CD4-positive, alpha-beta T cell treated with Interleukin-15 for 4 hours (primary cell): Measurements from ENCODE around the gene SETD2.
A peak's percentile ranks its signal among the peaks of the same experiment; 100 is the strongest.
"Not testable (repeated sequence)": the region's sequence is repeated elsewhere in the genome, so short reads cannot be mapped to it uniquely, and the experiment has no call there.

ENCODE experiments used
- DNase-seq: peaks from one replicate; pipeline ENCODE4 v3.0.0-alpha.2; 2020; ENCODE audit warnings: low spot score

Gene SETD2

DNA sequence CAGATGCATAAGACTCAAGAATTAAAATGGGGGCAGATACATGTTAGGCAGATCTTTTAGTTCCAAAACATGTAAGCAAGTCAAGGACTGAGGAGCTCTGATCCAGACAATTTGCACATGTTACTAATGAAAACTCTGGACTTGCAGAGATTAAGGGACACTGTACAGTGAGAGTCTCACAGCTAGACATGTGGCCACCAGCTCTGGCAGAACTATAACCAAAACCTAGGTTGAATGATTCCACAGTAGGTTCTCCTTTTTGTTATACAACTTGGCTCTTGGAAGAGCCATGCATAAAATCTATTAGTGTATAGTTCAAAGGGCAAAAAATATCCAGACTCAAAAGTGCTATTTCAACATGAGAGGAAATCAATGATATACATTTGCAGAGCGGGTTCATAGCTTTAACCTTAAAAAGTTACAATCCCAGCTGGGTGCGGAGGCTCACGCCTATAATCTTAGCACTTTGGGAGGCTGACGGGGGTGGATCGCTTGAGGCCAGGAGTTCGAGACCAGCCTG, 61.8 kb downstream of the SETD2 start:
- no peak for DNase-seq

DNA sequence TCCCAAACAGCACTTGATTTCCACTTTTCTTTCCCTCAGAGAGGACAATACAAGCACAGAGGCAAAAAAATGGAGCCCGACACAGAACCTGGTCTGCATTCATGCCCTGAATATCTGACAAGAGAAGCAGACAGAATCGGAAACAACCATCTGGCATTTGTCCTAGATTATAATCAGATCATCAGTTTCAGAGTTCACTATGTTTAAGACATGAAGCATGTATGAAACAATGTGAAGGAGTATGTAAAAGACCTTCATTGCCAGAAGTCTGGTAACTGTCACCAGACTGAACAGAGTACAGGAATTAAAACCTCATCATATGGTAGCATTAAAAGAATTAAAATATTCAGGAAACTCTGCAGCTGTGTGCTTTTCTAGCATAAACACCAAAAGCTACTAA, 65.0 kb downstream of the SETD2 start:
- no peak for DNase-seq

DNA sequence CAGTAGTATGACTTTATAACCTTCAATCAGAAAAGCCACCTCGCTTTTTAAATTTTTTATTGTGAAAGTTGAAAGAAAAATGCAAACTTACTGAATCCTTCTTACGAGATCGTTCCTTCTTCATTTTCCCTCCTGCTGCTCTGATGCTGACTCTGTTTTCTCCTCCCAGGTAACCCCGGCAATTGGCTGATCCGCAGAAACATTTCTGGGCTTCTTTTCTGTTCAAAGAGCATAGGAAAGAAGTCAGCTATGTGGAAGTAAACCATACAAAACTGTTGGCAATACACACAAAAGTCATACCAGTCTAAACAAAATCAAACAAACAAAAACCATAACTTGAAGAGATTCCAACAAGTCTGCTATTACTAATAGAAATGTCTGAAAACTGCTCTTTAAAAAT, 66.0 kb downstream of the SETD2 start:
- DNase-seq: no peak

DNA sequence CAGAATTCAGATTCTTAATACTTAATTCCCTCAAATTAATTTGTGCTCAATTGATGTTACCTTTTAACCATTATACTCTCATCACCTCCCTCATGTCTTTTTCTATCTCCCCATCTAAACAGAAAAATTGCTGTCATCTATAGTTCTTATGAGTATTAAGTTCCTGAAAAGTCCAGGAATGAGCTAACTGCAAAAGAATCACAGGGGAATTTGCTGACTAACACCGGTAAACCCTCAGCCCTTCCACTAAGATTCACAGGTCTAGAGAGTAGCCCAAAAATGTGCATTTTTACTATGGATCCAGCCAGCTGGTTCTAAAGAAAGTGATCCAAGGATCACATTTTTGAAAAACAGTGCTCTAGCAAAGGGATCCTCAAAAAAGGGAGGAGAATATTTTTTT, 67.0 kb downstream of the SETD2 start:
- DNase-seq: no peak

DNA sequence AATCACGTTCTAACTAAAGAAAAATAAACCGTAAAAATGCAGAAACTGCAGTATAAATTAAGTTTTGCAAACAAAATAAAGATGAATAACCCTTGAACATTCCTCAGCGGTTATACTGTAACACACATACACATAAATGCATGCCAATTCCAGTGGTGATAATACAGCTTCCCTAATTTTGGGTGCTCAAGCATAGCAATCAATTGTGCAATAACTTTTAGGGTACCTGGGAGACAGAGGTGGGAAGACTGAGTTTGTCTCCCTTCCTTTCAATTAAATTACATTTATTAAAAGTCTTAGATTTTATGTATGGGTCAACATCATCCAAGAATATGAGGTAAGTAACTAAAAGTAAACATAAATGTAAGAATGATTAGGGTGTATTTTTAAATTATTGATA, 71.8 kb downstream of the SETD2 start:
- DNase-seq: no peak

DNA sequence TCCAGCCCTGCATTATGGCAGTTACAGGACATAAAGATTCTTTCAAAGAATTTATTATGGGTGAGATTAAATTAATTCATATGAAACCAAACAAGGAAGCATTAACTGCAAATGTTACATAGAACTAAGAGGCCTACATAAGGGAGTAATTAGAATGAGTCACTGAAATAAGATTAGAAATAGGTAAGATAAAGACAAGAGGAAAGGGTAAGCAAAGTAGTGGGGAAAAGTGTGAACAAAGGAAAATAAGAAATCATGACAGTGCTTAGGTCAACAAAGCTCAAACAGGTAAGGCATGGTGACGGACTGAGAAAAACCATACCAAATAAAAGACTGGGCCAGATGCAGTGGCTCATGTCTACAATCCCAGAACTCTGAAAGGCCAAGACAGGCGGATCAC, 74.3 kb downstream of the SETD2 start:
- DNase-seq: no peak

DNA sequence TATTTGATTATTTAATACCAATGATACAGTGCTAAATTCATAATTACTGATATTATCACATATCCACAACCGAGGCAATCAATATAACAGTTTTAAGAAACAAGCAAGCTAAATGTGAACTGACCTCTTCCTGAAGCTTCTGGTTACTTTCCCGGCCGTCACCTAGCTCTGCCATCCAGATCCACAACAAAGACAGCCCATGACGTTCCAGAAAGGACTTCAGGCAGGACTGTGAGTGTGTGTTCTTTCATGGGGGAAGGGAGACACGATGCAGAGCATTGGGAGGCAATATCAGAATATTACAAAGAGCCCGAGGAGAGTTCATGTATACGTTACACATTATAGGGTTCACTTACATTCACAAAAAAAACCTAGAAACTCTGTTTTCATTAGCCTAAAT, 77.8 kb downstream of the SETD2 start:
- no peak for DNase-seq

DNA sequence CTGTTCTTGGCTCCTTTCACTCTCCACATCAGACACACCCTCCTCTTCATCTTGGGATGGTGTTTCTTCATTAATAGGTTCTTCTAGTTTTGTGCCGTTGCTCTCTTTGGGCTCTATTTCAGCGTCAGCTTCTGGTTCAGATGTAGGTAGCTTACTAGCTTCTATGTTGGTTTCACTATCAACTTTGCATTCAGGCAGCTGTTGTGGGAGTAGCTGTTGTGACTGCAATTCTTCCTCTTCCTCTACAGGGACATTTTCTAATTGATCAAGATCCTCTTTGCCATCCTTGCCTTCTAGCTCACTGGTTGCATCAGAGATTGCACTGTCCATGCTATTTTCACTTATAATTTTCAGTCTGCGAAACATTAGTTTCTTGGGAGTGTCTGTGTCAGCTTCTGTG, 80.1 kb downstream of the SETD2 start:
- DNase-seq: peak; percentile 0

DNA sequence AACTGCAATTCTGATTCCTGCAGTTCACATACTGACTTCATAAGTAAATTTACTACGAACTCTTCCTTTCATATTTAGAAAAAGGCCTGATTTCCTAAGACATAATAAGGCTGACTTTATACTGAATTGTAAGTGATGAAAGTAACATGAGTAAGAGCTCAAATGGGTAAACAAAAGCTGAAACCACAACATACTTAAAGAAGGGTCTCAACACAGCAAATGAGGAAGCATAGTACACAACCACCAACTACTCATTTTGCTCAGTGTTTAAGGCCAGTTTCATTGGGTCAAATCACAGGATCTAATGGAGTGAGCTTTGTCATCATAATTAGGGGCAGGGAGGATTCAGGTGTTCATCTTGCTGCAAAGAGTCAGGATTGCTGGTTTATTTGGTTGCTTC, 81.4 kb downstream of the SETD2 start:
- DNase-seq: no peak

DNA sequence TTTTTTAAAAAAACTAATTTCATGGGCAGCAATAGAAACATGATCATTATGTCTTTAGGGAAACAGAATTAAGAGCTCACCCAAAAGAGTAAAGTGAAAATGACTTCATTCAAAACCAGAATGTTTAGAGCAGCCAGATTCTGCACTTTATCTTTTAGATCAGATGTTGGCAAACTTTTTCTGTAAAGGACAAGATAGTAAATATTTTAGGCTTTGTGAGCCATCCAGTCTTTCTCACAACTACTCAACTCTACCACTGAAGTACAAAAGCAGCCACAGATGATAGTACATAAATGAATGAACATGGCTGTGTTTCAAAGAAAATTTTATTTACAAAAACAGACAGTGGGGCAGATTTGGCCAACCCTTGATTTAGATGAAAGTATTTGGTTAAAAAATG, 84.5 kb downstream of the SETD2 start:
- no peak for DNase-seq

DNA sequence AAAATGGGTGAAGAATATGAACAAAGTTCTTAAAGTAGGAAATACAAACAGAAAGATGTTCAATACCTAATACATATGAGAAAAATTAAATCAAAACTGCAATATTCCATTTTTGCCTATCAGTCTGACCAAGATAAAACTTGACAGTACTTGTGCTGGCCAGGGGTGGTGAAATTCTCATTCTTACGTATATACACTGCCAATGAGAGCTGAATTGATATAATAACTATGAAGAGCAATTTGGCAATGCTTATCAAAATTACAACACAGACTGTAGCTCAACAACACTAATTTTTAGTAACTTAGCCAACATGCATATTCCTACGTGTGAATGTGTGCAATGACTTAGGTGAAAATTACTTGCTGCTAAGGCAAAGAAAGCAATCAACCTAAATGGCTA, 90.2 kb downstream of the SETD2 start:
- DNase-seq: no peak

DNA sequence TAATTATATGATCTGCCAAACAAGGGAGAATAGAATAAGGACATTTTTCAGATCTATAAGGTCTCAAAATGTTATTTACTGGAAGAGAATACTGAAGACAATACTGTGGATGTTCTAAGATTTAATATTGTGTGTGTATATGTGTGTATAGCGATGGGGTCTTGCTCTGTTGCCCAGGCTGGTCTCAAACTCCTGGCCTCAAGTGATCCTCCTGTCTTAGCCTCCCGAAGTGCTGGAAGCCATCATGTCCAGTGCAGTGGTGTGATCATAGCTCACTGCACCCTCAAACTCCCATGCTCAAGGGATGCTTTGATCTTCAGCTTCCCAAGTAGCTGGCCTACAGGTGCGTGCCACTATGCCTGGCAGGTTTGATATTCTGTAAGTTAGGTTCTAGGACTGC, 93.1 kb downstream of the SETD2 start:
- no peak for DNase-seq

DNA sequence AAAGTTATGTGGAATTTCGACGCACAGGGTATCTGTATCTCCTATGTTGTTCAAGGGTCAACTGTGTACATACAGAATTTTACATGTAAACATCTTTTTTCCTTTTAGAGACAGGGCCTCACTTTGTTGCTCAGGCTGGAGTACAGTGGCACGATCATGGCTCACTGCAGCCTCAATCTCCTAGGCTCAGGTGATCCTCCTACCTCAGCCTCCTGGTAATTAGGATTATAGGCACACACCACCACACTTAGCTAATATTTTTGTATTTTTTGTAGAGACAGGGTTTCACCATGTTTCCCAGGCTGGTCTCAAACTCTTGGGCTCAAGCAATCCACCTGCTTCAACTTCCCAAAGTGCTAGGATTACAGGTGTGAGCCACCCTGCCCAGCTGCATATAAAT, 97.7 kb downstream of the SETD2 start:
- not testable (repeated sequence) for DNase-seq

DNA sequence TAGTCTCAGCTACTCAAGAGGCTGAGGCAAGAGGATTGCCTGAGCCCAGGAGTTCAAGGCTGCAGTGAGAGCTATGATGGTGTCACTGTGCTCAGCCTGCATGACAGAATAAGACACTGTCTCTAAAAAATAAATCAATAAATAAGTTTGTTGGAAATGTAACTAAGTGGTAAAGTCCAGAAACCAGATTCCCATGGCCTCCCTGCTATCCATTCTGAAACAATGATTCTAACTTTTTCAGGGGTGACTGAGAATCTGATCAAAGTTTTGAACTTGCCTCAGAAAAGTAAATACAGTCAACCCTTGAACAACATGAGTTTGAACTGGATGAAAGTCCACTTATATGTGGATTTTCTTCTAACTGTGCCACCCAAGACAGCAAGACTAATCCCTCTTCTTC, 98.2 kb downstream of the SETD2 start:
- no peak for DNase-seq

DNA sequence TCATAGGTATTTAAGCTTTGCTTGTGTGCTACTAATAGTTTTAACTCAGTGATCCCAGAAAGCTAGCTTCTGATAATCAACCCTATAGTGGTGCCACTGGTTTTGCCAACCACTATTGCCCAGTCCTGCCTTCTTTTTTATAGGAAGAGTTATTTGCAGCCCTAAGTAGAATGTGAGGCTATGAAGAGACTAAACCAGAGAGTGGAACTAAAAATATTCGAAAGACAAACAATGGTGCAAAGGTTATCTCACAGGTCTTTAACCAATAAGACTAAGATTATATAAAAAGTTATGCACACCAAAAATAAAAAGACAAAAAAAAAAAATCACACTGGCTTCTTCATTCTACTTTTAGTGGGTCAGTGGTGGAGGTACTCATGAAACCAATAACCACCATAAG, 98.9 kb downstream of the SETD2 start:
- DNase-seq: no peak

DNA sequence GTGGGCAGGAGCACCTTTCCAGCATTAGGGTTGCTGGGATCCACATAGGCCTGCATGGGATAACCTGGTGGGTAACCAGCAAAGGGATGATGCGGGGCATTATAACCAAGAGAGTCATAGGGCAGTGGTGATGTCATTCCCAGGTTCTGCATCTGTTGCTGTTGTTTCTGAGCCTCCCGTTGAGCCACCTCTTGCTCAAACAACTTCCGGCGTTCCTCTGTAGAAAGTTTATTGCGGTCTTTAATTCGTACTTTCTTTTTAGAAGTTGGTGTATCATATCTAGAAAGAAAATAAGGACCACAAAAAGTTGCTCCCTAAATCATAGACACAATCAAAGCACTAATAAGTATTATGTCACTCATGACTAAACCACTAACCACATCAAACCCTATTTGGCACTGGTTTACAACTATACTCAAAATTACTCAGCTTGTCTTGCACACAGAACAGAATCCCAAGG, 106.7 kb downstream of the SETD2 start:
- peak; percentile 80 for DNase-seq

DNA sequence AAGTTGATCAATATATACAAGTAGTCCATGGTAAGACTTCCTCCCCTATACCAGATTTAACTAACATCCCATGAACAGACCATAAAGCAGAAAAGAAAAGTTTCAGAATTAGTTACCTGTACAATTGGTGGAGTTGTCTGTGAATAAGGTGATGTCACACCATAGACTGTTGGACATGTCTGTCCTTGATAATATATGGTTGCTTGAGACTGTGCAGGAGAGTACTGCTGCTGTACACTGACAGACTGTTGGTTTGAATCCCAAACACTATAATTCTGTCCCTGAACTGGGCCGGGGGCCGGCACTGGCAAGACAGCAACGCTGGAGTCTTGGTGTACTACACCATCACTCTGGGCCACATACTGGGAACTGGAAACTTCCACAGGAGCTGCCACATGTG, 107.2 kb downstream of the SETD2 start:
- no peak for DNase-seq

DNA sequence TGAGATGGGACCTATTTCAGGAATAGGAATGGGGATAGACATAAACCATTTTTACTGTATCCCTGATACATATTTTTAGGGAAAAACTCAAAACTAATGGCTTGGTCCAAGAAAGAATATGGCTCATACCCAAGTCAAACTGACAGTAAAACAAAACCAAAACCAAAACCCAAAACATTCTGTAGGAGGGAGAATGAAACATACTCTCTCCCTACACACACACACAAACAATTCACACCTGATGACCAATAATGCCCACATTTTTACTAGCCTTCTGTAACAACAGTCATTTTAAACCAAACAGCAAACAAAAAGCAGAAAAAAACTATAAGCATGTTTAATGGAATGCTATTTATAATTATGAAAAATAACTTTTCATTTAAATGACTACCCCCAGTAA, 109.5 kb downstream of the SETD2 start:
- DNase-seq: no peak

DNA sequence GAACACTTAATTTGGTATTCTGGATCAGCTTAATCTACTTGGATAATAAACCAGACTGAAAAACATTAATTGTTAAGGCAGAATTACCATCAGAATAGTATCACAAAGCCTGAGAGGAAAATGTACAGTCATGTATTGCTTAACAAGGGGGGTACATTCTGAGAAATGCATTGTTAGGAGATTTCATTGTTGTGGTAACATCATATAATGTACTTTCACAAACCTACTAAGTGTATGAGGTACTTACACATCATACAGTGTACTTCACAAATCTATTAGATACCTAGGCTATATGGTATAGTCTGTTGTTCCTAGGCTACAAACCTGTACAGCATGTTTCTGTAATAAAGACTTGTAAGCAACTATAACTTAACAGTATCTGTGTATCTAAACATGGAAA, 116.2 kb downstream of the SETD2 start:
- no peak for DNase-seq

DNA sequence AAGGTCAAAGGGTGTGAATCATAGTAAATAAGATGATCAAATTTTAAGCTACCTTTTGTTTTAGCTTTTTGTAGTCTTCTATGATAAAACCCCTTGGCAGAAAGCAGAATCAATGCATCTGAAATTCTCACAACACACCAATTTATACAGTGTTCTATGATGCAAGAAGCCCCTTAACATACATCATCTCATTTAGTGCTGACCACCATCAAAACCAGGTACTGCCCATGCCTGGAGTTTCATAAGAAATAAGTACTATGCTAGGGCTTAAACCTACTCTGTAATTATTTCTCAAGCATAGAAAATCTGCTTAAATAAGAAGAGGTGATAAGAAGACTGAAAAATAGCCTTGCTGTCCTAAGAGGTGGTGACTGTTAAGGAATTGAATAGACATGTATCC, 116.8 kb downstream of the SETD2 start:
- no peak for DNase-seq

DNA sequence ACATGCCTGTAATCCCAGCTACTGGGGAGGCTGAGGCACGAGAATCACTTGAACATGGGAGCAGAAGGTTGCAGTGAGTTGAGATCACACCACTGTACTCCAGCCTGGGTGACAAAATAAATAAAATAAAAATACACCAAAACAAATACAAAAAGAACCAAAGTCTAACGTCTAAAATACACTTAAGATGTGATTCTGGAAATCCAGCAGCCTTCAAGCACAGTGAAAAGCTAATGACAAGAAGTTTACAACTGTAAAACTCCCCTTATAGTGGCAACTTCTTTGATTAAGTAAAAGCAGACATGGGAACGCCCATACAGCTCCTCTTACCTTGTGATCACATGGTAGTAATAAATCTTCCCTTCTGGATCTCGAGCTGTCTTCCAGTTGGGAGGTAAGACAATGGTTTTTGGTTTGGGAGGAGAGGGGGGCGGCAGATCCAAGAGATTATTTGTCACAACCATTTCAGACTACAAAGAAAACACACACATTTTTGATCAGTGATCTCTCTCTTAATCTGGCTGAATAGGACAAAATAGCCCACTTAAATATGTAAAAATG, 121.6 kb downstream of the SETD2 start:
- DNase-seq: no peak

DNA sequence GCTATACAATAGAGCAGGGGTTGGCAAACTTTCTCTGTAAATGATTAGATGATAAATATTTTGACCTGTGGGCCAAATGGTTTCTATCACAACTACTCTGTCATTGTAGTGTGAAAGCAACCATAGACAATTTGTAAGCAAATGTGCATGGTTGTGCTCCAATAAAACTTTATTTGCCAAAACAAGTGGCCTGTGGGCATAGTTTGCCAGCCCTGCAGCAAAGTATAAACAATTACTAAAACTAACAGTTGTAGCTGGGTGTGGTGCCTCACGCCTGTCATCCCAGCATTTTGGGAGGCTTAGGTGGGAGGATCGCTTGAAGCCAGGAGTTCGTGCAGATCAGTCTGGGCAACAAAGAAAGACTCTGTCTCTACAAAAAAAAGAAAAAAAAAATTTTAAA, 122.8 kb downstream of the SETD2 start:
- no peak for DNase-seq

DNA sequence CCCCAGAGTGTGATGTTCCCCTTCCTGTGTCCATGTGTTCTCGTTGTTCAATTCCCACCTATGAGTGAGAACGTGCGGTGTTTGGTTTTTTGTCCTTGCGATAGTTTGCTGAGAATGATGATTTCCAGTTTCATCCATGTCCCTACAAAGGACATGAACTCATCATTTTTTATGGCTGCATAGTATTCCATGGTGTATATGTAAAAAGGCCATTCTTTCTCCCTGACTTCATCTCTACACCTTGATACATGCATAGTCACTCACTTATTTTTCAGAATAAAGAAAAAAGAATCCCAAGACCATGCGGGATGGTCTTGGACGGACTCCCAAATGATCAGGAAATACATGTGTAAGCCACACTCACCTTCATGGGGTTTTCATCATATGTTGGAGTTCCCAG, 126.6 kb downstream of the SETD2 start:
- DNase-seq: not testable (repeated sequence)

DNA sequence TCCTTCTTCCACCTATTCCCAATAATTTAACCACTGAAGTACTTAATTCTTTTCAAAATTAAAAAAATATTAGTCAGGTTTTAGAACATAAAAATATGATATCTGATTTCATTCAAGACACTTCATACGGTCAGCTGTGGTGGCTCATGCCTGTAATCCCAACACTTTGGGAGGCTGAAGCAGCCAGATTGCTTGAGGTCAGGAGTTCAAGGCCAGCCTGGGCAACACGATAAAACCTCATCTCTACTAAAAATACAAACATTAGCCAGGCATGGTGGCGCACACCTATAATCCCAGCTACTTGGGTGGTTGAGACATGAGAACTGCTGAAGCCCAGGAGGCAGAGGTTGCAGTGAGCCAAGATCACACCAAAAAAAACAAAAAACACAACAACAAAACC, 127.8 kb downstream of the SETD2 start:
- DNase-seq: no peak

DNA sequence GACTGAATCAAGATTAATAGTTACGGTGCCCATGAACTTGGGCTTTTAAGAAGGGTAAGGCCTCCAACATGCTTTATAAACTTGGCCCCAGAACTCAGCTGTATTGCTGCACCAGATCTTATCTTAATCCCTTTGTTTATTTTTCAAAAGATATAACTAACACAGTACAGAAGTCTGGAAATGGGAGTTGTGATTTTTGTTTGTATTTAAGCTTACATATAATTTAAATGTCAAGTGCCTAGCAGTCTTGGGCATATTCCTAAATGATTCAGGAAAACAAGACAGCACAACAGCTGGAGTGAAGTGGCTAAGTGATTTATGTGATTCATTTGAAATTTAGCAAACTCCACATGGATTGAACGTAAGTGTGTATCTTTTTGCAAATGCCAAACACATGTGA, 128.3 kb downstream of the SETD2 start:
- no peak for DNase-seq
